K562 (cell line): Measurements from ENCODE around the gene MT1A. TPM values are rescaled to one million over a fixed set of nuclear protein-coding genes. Genes with fewer than 3 reads are reported as not detected.

Experiments
- ATAC-seq: fragments of 200-7000 bp; cut with Tn5 transposase; 3 replicates; pipeline ENCODE4 v1.9.1; 2020; ENCODE audit warnings: moderate library complexity
- BruUV-seq: library from RNA; stranded (reverse); fragments of 400-500 nt; replicated peaks from 2 replicates; lab custom pipeline; 2021; lab: Mats Ljungman, UMichigan
- CTCF ChIA-PET: fragments of 300-600 bp; formaldehyde crosslinking; extraction: SDS; loops from one replicate; lab custom pipeline; 2021; ENCODE audit warnings: low intra/inter-chr PET ratio; lab: Yijun Ruan, JAX
- POLR2A ChIA-PET: fragments of 300-600, 350-650 bp; sonication (Branson Sonifier 250); formaldehyde crosslinking; extraction: SDS; loops from one replicate; lab custom pipeline; 2021; ENCODE audit warnings: antibody characterized with exemption, inconsistent platforms; lab: Yijun Ruan, JAX
- DNase-seq, 4 experiments: peaks; one replicate each; pipeline versions ENCODE4 v3.0.0 to v3.0.0-alpha.2; 2011 to 2018; ENCODE audit warnings: low spot score in 3 of 4, mixed read lengths in 3 of 4; ENCODE audit errors: extremely low read depth in 1 of 4
- FAIRE-seq: peaks from 2 replicates; lab custom pipeline; 2011; peaks lifted over from hg19 to GRCh38; lab: Jason Lieb, UNC
- H2AFZ ChIP-seq: 2 replicates; pipeline ENCODE4 v1.6.0; 2011; ENCODE audit warnings: low read depth, low read length, control low read depth, inconsistent platforms
- H3K27ac ChIP-seq: fragments of 200-600 bp; 3 replicates; pipeline ENCODE4 v1.8.0; 2011; ENCODE audit warnings: low read depth, mild to moderate bottlenecking, control low read depth, inconsistent platforms, low read length, moderate library complexity, mixed read lengths; ENCODE audit errors: extremely low read depth
- H3K27me3 ChIP-seq, 2 experiments: fragments of 300-600 bp in 1 of 2; 2 replicates in 1 of 2; 3 replicates in 1 of 2; pipeline versions ENCODE4 v1.6.0 to v1.8.0; 2011; ENCODE audit warnings: inconsistent platforms in 2 of 2, low read length in 2 of 2, mild to moderate bottlenecking in 1 of 2, mixed read lengths in 1 of 2, moderate library complexity in 1 of 2; ENCODE audit not compliant: control insufficient read depth in 2 of 2, insufficient read depth in 2 of 2
- H3K36me3 ChIP-seq: fragments of 300-600 bp; 3 replicates; pipeline ENCODE4 v1.8.0; 2011; ENCODE audit warnings: mild to moderate bottlenecking, low read length, inconsistent platforms; ENCODE audit not compliant: control insufficient read depth, insufficient read depth
- H3K4me1 ChIP-seq, 2 experiments: fragments of 200-600 bp in 1 of 2; replicated peaks in 1 of 2; 2 replicates in 1 of 2; 3 replicates in 1 of 2; pipeline versions ENCODE4 v1.5.1 to v1.8.0; 2011; ENCODE audit warnings: inconsistent platforms in 2 of 2, low read length in 2 of 2, mild to moderate bottlenecking in 1 of 2, mixed read lengths in 1 of 2, moderate library complexity in 1 of 2; ENCODE audit not compliant: control insufficient read depth in 2 of 2, insufficient read depth in 2 of 2
- H3K4me2 ChIP-seq: 2 replicates; pipeline ENCODE4 v1.6.1; 2011; ENCODE audit warnings: low read length, control low read depth, inconsistent platforms, mixed read lengths; ENCODE audit not compliant: insufficient read depth
- H3K4me3 ChIP-seq: fragments of 200-600 bp; sonication (generic), shearing (Covaris generic); 2 replicates; pipeline ENCODE4 v1.5.1; 2016; ENCODE audit warnings: control low read depth, inconsistent platforms
- H3K79me2 ChIP-seq: fragments of 200-600 bp; 3 replicates; pipeline ENCODE4 v1.8.0; 2011; ENCODE audit warnings: low read length, inconsistent platforms; ENCODE audit not compliant: control insufficient read depth, insufficient read depth
- H3K9ac ChIP-seq, 2 experiments: 2 replicates each; pipeline versions ENCODE4 v1.6.0 to v1.6.1; 2011; ENCODE audit warnings: low read depth in 2 of 2, low read length in 2 of 2, control low read depth in 1 of 2, inconsistent platforms in 1 of 2, mild to moderate bottlenecking in 1 of 2, mixed read lengths in 1 of 2; ENCODE audit not compliant: insufficient read depth in 1 of 2
- H3K9me1 ChIP-seq: one replicate; pipeline ENCODE4 v1.6.0; 2011; ENCODE audit warnings: inconsistent platforms, mild to moderate bottlenecking, low read length, moderate library complexity; ENCODE audit not compliant: control insufficient read depth, insufficient read depth
- H3K9me3 ChIP-seq: replicated peaks from 2 replicates; pipeline ENCODE4 v1.5.1; 2011; ENCODE audit warnings: low read depth, low read length, inconsistent platforms; ENCODE audit not compliant: control insufficient read depth, insufficient read depth
- H4K20me1 ChIP-seq: replicated peaks from 2 replicates; pipeline ENCODE4 v1.6.1; 2011; ENCODE audit warnings: low read length, inconsistent platforms, mixed read lengths; ENCODE audit not compliant: control insufficient read depth, insufficient read depth
- LARP7 ChIP-seq: fragments of 450-650 bp; IDR thresholded peaks from 2 replicates; pipeline ENCODE4 v1.6.1; 2016
- MTA2 ChIP-seq: fragments of 450-650 bp; IDR thresholded peaks from 2 replicates; pipeline ENCODE4 v1.6.1; 2016; ENCODE audit warnings: low read depth
- PHF8 ChIP-seq: fragments of 200-600 bp; sonication (generic); IDR thresholded peaks from 2 replicates; pipeline ENCODE4 v1.6.1; 2012; ENCODE audit warnings: mixed run types, mild to moderate bottlenecking, inconsistent platforms, low read length, moderate library complexity, borderline replicate concordance
- RBM22 ChIP-seq: fragments of 200-400 bp; formaldehyde crosslinking; IDR thresholded peaks from 2 replicates; pipeline ENCODE4 v1.6.1; 2018; ENCODE audit warnings: low read length, low read depth; ENCODE audit not compliant: poor library complexity, severe bottlenecking
- VEZF1 ChIP-seq: fragments of 200-800 bp; sonication (Bioruptor generic); IDR thresholded peaks from 2 replicates; pipeline ENCODE4 v1.6.1; 2017; ENCODE audit warnings: missing genetic modification characterization, missing compliant biosample characterization
- WGBS: fragments of 100-300 bp; shearing (Covaris generic); methylation state at CpG from one replicate; pipeline ENCODE4 v1.1.6; 2016; ENCODE audit warnings: low coverage, mixed read lengths; ENCODE audit not compliant: insufficient coverage; ENCODE audit errors: missing lambda C conversion rate; 5-methylcytosine and 5-hydroxymethylcytosine counted together
- in situ Hi-C: fragments of 300-500 bp; cut with MboI; formaldehyde crosslinking; loops from 4 replicates; pipeline ENCODE4 v1.15.0; 2018; ENCODE audit warnings: inconsistent platforms, mixed read lengths
- intact Hi-C: fragments of 100-400 bp; cut with micrococcal nuclease; formaldehyde crosslinking; loops from 2 replicates; pipeline ENCODE4 v1.14.2; 2022
- polyA plus RNA-seq, 8 experiments: library from polyadenylated mRNA; depleted of rRNA in 4 of 8; stranded (reverse) in 5 of 8; unstranded in 3 of 8; fragments of >200 nt; fragmentation: Nextera tagmentation in 2 of 8; fragmentation: Illumina TruSeq in 1 of 8; extraction: Ambion mirVana in 2 of 8; extraction: Trizol in 1 of 8; gene quantifications; 2 replicates each; pipeline versions ENCODE4 v1.2.1 to v1.2.3, GENCODE V29; 2011 to 2014; ENCODE audit warnings: inconsistent platforms in 1 of 8, missing spikeins in 1 of 8
- total RNA-seq, 7 experiments: library from RNA; depleted of rRNA in 6 of 7; stranded (reverse); fragments of >200 nt in 6 of 7; fragmentation: Illumina TruSeq in 2 of 7; extraction: Trizol in 2 of 7; gene quantifications; 2 replicates each; pipeline versions ENCODE4 v1.2.1 to v1.2.3, GENCODE V29; 2011 to 2021; ENCODE audit warnings: low replicate concordance in 1 of 7

MT1A gene
- total and polyA plus RNA-seq, 9 of the 15 experiments (the other 6 are each of a cell fraction or from before 2014, with no cell fraction given): 0.23 TPM; not detected in 8

- Histone ChIP-seq H3K9me3 (no peaks in the 10 kb centered on the region), H3K4me1 (peaks cover 0 to 6% of the 10 kb centered on the region in 2 experiments; a peak in 1 of 5 replicates), H2AFZ (no peak overlapping the region), H3K36me3 (no peaks in the 10 kb centered on the region), H3K79me2 (no peaks in the 10 kb centered on the region), H3K9me1 (no peaks in the 10 kb centered on the region), H3K4me3 (no peak overlapping the region), H3K27ac (no peak overlapping the region), H4K20me1 (peaks cover 3% of the 10 kb centered on the region; the same call in 1 of the 2 replicates), H3K4me2 (peak overlapping the region; percentile 37; the same call in 1 of the 2 replicates), H3K9ac (no peak overlapping the region), H3K27me3 (peaks cover 18 to 40% of the 10 kb centered on the region in 2 experiments)
- POLR2A ChIA-PET: interaction anchor here (0.7 kb wide), 1 partner anchor 10 kb away, joined by 4 read pairs; no protein-coding TSS in a partner anchor
- FAIRE-seq: no peak
- intact Hi-C loops (no loop called here), in situ Hi-C loops (no loop called here)
- no peak; the same call in 2 of the 3 replicates for ATAC-seq
- peak in 1 of 4 experiments; percentile 15 for DNase-seq
- no TSS peak for BruUV-seq
- TF ChIP-seq MTA2 (no peak), RBM22 (no peak), PHF8 (no peak), VEZF1 (CRISPR knock-in tag) (0 out of 2 replicates have a peak, but pooled peaks have one; percentile 16), LARP7 (no peak)
- CTCF ChIA-PET: interaction anchor here (0.5 kb wide), 1 partner anchor 24 kb away, joined by 5 read pairs; no protein-coding TSS in a partner anchor
- WGBS: 10% methylated on average over 31 of the region's 32 CpGs
These were observed 37.3 kb downstream of the MT1A start for GRCh38 chr16:56675685-56676210.
